ENCODE data around the gene HS6ST1.

DNA sequence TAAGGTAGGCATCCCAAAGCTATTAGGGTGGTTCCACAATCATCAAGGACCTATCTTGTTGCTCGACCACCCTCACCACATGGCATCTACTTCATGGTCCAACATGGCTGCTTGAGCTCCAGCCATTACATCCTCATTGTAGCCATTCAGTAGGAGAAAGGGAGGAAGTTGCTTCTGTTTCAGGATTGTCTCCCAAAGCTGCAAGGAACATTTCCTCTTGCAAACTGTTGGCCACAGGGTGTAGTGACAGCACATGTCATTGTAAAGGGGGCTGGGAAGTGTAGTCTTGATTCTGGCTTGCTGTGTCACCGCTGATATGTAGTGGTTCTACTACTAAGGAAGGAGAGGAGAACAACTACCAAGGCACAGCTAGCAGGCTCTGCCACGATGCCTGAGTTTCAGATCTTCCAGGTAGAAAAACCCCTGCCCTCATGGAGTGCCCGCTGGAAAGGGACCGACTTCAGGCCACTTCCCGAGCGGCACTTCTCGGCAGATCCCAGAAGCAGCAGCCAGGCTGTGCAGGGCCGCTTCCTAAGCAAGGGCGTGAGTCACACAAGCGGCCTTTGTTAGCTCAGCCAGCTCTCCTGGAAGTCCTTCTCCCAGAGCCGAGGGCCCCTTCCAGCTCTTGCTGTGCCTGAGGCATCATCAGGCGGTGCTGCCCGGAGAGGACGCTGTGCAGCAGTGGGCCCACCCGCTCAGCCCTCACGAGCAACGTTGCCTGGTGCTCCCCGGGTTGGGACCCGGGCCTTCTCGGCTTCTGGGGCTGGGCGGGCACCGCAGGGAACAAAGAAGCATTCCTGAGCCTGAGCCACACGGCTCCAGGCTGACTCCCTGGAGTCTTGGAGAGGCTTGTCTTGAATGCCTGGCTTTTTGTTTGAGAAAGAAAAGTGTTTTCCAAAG lies 58.2 kb downstream of the HS6ST1 start:
- no peak for TF ChIP-seq EZH2 (IDR thresholded peaks at IDR 0.05; ENCODE audit: low read length, missing control alignments)
- TF ChIP-seq, protein P1, sequence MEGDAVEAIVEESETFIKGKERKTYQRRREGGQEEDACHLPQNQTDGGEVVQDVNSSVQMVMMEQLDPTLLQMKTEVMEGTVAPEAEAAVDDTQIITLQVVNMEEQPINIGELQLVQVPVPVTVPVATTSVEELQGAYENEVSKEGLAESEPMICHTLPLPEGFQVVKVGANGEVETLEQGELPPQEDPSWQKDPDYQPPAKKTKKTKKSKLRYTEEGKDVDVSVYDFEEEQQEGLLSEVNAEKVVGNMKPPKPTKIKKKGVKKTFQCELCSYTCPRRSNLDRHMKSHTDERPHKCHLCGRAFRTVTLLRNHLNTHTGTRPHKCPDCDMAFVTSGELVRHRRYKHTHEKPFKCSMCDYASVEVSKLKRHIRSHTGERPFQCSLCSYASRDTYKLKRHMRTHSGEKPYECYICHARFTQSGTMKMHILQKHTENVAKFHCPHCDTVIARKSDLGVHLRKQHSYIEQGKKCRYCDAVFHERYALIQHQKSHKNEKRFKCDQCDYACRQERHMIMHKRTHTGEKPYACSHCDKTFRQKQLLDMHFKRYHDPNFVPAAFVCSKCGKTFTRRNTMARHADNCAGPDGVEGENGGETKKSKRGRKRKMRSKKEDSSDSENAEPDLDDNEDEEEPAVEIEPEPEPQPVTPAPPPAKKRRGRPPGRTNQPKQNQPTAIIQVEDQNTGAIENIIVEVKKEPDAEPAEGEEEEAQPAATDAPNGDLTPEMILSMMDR (conservative IDR thresholded peaks at IDR 0.05 in 1 of 2, IDR thresholded peaks at IDR 0.05 in 1 of 2; ENCODE audit: low read depth in 1 of 2, low read length in 2 of 2): peak; percentile 4 to 20
